Thyroid gland (tissue), 4 donors: ENCODE results near the gene FHOD3. TPM values are rescaled to one million over a fixed set of nuclear protein-coding genes. Genes with fewer than 3 reads are reported as not detected.

ENCODE experiments used
- DNase-seq, 2 donors: peaks; one replicate each; pipeline ENCODE4 v3.0.0-alpha.2; 2019
- H3K27ac ChIP-seq, 3 donors: fragments of 200-600 bp; sonication (generic); 1 replicate in 2 of 3; 2 replicates in 1 of 3; pipeline ENCODE4 v1.5.1; 2016 to 2019; ENCODE audit warnings: mild to moderate bottlenecking in 1 of 3, moderate library complexity in 1 of 3
- H3K27me3 ChIP-seq: fragments of 200-600 bp; sonication (generic); one replicate; pipeline ENCODE4 v1.5.1; 2019
- H3K36me3 ChIP-seq, 2 donors: fragments of 200-600 bp; sonication (generic); one replicate each; pipeline ENCODE4 v1.5.1; 2016 to 2019
- H3K4me1 ChIP-seq, 2 donors: fragments of 200-600 bp; sonication (generic); one replicate each; pipeline ENCODE4 v1.5.1; 2017 to 2019
- H3K4me3 ChIP-seq, 3 donors: fragments of 200-600 bp; sonication (generic); replicated peaks in 1 of 3; 1 replicate in 2 of 3; 2 replicates in 1 of 3; pipeline ENCODE4 v1.5.1; 2016; ENCODE audit warnings: mild to moderate bottlenecking in 1 of 3
- H3K9me3 ChIP-seq: fragments of 200-600 bp; sonication (generic); one replicate; pipeline ENCODE4 v1.5.1; 2017
- POLR2A ChIP-seq, 2 donors: fragments of 450-650 bp; IDR thresholded peaks; one replicate each; pipeline ENCODE4 v1.6.1; 2017; ENCODE audit warnings: antibody characterized with exemption in 2 of 2, mild to moderate bottlenecking in 2 of 2, moderate library complexity in 1 of 2
- WGBS, 2 donors: methylation state at CpG; one replicate each; pipeline ENCODE4 v1.1.5; 2017; 5-methylcytosine and 5-hydroxymethylcytosine counted together
- intact Hi-C: fragments of 100-400 bp; cut with DNase I; formaldehyde crosslinking; loops from one replicate; pipeline ENCODE4 v1.15.1; 2023
- total RNA-seq, 4 donors: library from RNA; depleted of rRNA; stranded (reverse); fragments of >200 nt; gene quantifications; one replicate each; pipeline ENCODE4 v1.2.3, GENCODE V29; 2016
- TF ChIP-seq, protein P1 (sequence below), 6 experiments: fragments of 200-600 bp in 3 of 6; fragments of 450-650 bp in 3 of 6; sonication (generic) in 3 of 6; IDR thresholded peaks; one replicate each; pipeline ENCODE4 v1.5.1; 2016 to 2019; ENCODE audit warnings: antibody characterized with exemption in 6 of 6, mild to moderate bottlenecking in 2 of 6, inconsistent platforms in 1 of 6, moderate library complexity in 1 of 6

Gene FHOD3
- total RNA-seq, 4 donors from 2014 or later = 1.6 to 6.9 (median 4.8) TPM

DNA sequence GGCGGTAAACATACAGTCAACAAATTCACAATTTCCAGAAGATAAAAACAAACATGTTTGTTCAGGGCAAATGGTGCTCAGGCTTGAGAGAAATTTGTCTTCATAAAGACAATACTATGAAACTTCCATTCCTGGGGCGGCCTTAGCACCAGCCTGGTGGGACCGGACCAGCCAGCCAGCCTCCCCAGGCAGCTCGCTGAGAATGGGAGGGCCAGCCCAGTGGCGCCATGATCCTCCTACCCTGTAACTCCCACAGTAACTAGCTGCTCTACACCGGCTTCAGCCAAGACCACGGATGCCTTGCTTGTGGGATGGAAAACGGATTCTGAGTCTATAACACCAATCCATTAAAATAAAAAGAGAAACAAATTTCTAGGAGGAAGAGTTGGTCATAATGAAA is 24.2 kb upstream of the FHOD3 start:
- no peak for TF ChIP-seq POLR2A (IDR thresholded peaks at IDR 0.05)
- TF ChIP-seq, protein P1, sequence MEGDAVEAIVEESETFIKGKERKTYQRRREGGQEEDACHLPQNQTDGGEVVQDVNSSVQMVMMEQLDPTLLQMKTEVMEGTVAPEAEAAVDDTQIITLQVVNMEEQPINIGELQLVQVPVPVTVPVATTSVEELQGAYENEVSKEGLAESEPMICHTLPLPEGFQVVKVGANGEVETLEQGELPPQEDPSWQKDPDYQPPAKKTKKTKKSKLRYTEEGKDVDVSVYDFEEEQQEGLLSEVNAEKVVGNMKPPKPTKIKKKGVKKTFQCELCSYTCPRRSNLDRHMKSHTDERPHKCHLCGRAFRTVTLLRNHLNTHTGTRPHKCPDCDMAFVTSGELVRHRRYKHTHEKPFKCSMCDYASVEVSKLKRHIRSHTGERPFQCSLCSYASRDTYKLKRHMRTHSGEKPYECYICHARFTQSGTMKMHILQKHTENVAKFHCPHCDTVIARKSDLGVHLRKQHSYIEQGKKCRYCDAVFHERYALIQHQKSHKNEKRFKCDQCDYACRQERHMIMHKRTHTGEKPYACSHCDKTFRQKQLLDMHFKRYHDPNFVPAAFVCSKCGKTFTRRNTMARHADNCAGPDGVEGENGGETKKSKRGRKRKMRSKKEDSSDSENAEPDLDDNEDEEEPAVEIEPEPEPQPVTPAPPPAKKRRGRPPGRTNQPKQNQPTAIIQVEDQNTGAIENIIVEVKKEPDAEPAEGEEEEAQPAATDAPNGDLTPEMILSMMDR (IDR thresholded peaks at IDR 0.05) = no peak
- Histone ChIP-seq H3K4me3 (no peak overlapping the region), H3K4me1 (no peaks in the 10 kb centered on the region), H3K27ac (no peak overlapping the region), H3K36me3 (no peaks in the 10 kb centered on the region), H3K27me3 (peaks cover 4% of the 10 kb centered on the region), H3K9me3 (no peaks in the 10 kb centered on the region)
- WGBS, 2 donors = 93 to 95% methylated on average over 8 of the region's 8 CpGs
- DNase-seq = no peak
- intact Hi-C loops = no loop called here

GRCh38 chr18:36274083-36274715 is 23.3 kb upstream of the FHOD3 start:
- Histone ChIP-seq H3K9me3 (no peaks in the 10 kb centered on the region), H3K27me3 (peaks cover 4% of the 10 kb centered on the region), H3K27ac (no peak overlapping the region), H3K4me3 (no peak overlapping the region), H3K4me1 (no peaks in the 10 kb centered on the region), H3K36me3 (no peaks in the 10 kb centered on the region)
- intact Hi-C loops = no loop called here
- 85 to 89% methylated on average over 7 to 8 of the region's 8 CpGs for WGBS, 2 donors
- no peak for DNase-seq
- no peak for TF ChIP-seq POLR2A (IDR thresholded peaks at IDR 0.05)
- TF ChIP-seq, protein P1 (IDR thresholded peaks at IDR 0.05) = no peak

DNA sequence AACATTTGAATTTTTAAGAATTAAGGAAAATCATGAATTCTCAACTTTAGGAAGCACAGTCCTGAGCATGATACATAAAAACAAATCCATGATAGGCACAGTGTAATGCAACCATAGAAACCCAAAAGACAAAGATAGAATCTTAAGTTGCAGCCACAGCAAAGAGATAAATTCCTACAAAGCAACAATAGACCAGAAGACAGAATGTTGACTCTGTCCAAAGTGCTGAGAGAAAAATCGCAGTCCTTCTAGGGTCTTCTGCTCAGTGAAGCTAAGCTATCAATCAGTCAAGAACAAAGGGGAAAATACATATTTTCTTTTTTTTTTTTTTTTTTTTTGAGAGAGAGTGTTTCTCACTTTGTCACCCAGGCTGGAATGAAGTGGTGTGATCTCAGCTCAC is 22.0 kb upstream of the FHOD3 start:
- no peak overlapping the region for H3K27ac ChIP-seq
- TF ChIP-seq POLR2A (IDR thresholded peaks at IDR 0.05) = no peak
- TF ChIP-seq, protein P1 (IDR thresholded peaks at IDR 0.05) = no peak
- H3K4me3 ChIP-seq = no peak overlapping the region
- H3K9me3 ChIP-seq = no peaks in the 10 kb centered on the region
- no peak for DNase-seq
- H3K4me1 ChIP-seq = no peaks in the 10 kb centered on the region
- intact Hi-C loops = no loop called here
- H3K27me3 ChIP-seq = peaks cover 4% of the 10 kb centered on the region
- WGBS, 2 donors = 83 to 86% methylated on average over 1 of the region's 1 CpG
- no peaks in the 10 kb centered on the region for H3K36me3 ChIP-seq

DNA sequence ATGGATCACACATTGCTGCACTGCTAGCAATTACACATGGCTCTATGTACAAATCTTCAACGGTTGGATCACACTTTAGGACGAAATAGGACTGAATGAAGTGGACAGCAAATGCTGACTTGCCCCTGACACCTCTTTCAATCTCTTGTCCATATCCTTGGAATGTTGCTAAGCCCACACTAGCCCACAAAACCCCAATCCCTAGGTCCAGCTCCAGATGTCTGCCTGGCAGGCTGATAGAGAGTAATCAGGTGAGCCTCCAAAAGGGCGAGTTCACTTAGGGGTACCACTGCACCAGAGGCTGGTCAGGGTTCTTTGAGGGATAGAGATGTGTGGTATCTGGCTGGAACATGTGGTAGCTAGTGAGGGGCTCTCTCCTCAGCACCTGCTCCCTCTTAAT is 18.5 kb upstream of the FHOD3 start:
- Histone ChIP-seq H3K27me3 (peaks cover 4% of the 10 kb centered on the region), H3K4me3 (no peak overlapping the region), H3K36me3 (no peaks in the 10 kb centered on the region), H3K4me1 (no peaks in the 10 kb centered on the region), H3K9me3 (no peaks in the 10 kb centered on the region), H3K27ac (no peak overlapping the region)
- intact Hi-C loops = no loop called here
- TF ChIP-seq, protein P1 (IDR thresholded peaks at IDR 0.05) = no peak
- no peak for TF ChIP-seq POLR2A (IDR thresholded peaks at IDR 0.05)
- DNase-seq = no peak
- 70 to 71% methylated on average over 3 of the region's 3 CpGs for WGBS, 2 donors

DNA sequence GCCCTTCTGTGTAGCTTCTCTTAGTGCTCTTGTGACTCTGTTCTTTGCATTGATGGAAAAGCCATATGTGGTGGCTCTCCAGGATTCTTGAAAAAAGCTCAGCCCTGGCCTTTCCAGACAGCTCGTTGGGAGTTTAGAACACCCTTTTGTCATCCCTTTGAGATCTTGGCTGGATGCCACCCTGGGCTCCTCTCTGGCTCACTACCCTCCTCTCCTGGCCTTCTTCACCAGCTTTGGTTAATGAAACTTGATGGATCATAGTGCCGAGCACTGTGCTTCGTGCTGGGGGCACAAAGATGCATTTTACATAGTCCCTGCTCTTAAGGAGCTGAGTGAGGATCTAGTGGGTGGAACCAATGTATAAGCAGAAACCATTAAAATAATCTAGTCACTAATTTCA is 15.6 kb upstream of the FHOD3 start:
- no peaks in the 10 kb centered on the region for H3K9me3 ChIP-seq
- DNase-seq = no peak
- no peaks in the 10 kb centered on the region for H3K36me3 ChIP-seq
- peaks cover 2% of the 10 kb centered on the region for H3K27me3 ChIP-seq
- no peak for TF ChIP-seq POLR2A (IDR thresholded peaks at IDR 0.05)
- TF ChIP-seq, protein P1 (IDR thresholded peaks at IDR 0.05) = no peak
- no peak overlapping the region for H3K27ac ChIP-seq
- H3K4me1 ChIP-seq = no peaks in the 10 kb centered on the region
- 39 to 49% methylated on average over 3 of the region's 3 CpGs for WGBS, 2 donors
- intact Hi-C loops = loop anchor here (10.0 kb wide), 1 partner anchor 527 kb away; no protein-coding TSS in a partner anchor
- H3K4me3 ChIP-seq = no peak overlapping the region
